H1 (cell line): ENCODE data around the gene SLC13A5. TPM values are rescaled to one million over a fixed set of nuclear protein-coding genes. Genes with fewer than 3 reads are reported as not detected.
A peak's percentile ranks its signal among the peaks of the same experiment; 100 is the strongest.

ENCODE experiments used
- CTCF ChIA-PET: fragments of 300-600 bp; sonication (Branson Sonifier 250); formaldehyde crosslinking; loops from one replicate; lab custom pipeline; 2021; ENCODE audit not compliant: partially characterized antibody; lab: Charles Lee
- POLR2A ChIA-PET: fragments of 300-600 bp; sonication (Branson Sonifier 250); formaldehyde crosslinking; loops from one replicate; lab custom pipeline; 2021; ENCODE audit warnings: inconsistent platforms; ENCODE audit not compliant: partially characterized antibody; lab: Charles Lee
- DNase-seq, 2 experiments: peaks; one replicate each; pipeline versions ENCODE4 v3.0.0 to v3.0.0-alpha.2; 2010 to 2022; ENCODE audit warnings: low spot score in 2 of 2, low read depth in 1 of 2, mixed read lengths in 1 of 2
- FAIRE-seq: peaks from 2 replicates; lab custom pipeline; 2011; peaks lifted over from hg19 to GRCh38; lab: Jason Lieb, UNC
- H2AFZ ChIP-seq: 2 replicates; pipeline ENCODE4 v1.8.1; 2012; ENCODE audit warnings: low read length, inconsistent platforms
- H2AK5ac ChIP-seq: 2 replicates; pipeline ENCODE4 v1.6.1; 2013; ENCODE audit warnings: low read depth, low read length
- H2BK120ac ChIP-seq: replicated peaks from 2 replicates; pipeline ENCODE3; 2013; ENCODE audit warnings: low read depth, low read length, inconsistent platforms
- H2BK12ac ChIP-seq: 2 replicates; pipeline ENCODE4 v1.6.1; 2013; ENCODE audit warnings: low read depth, low read length
- H2BK15ac ChIP-seq: 2 replicates; pipeline ENCODE4 v1.6.1; 2013; ENCODE audit warnings: low read length
- H2BK20ac ChIP-seq: 2 replicates; pipeline ENCODE4 v1.6.1; 2013; ENCODE audit warnings: low read length
- H2BK5ac ChIP-seq: 2 replicates; pipeline ENCODE4 v1.6.1; 2013; ENCODE audit warnings: low read depth, low read length
- H3K14ac ChIP-seq: 2 replicates; pipeline ENCODE4 v1.6.1; 2013; ENCODE audit warnings: inconsistent platforms; ENCODE audit not compliant: insufficient read length
- H3K18ac ChIP-seq: 2 replicates; pipeline ENCODE4 v1.6.1; 2013; ENCODE audit warnings: low read length; ENCODE audit errors: extremely low read depth
- H3K23ac ChIP-seq: 2 replicates; pipeline ENCODE4 v1.6.1; 2013; ENCODE audit warnings: inconsistent platforms; ENCODE audit not compliant: insufficient read length
- H3K23me2 ChIP-seq: 2 replicates; pipeline ENCODE4 v1.6.1; 2013; ENCODE audit warnings: low read depth, low read length
- H3K27ac ChIP-seq: 2 replicates; pipeline ENCODE4 v1.6.1; 2011; ENCODE audit warnings: low read depth, low read length, inconsistent platforms
- H3K27me3 ChIP-seq, 4 experiments: replicated peaks in 1 of 4; 1 replicate in 1 of 4; 2 replicates in 3 of 4; pipeline versions ENCODE4 v1.6.1 to v1.8.1; 2011 to 2013; ENCODE audit warnings: low read length in 3 of 4, mild to moderate bottlenecking in 3 of 4, inconsistent platforms in 2 of 4, mixed read lengths in 2 of 4, moderate library complexity in 1 of 4; ENCODE audit not compliant: control insufficient read depth in 3 of 4, insufficient read depth in 3 of 4; ENCODE audit errors: extremely low read depth in 1 of 4
- H3K36me3 ChIP-seq, 4 experiments: 2 replicates each; pipeline versions ENCODE4 v1.6.1 to v1.8.1; 2011 to 2013; ENCODE audit warnings: mild to moderate bottlenecking in 4 of 4, low read length in 3 of 4, moderate library complexity in 2 of 4, control low read depth in 1 of 4, inconsistent platforms in 1 of 4; ENCODE audit not compliant: insufficient read depth in 4 of 4, control insufficient read depth in 2 of 4
- H3K4ac ChIP-seq: replicated peaks from 2 replicates; pipeline ENCODE3; 2013; ENCODE audit warnings: low read length, low read depth, mixed read lengths, inconsistent platforms; ENCODE audit not compliant: insufficient read length
- H3K4me1 ChIP-seq, 4 experiments: replicated peaks in 1 of 4; 1 replicate in 1 of 4; 2 replicates in 3 of 4; pipeline versions ENCODE4 v1.6.1 to v1.8.1; 2011 to 2013; ENCODE audit warnings: low read length in 3 of 4, inconsistent platforms in 2 of 4, mixed read lengths in 1 of 4; ENCODE audit not compliant: insufficient read depth in 4 of 4, control insufficient read depth in 3 of 4
- H3K4me2 ChIP-seq, 2 experiments: 2 replicates each; pipeline versions ENCODE4 v1.6.1 to v1.8.1; 2011 to 2013; ENCODE audit warnings: low read depth in 2 of 2, low read length in 2 of 2, control low read depth in 1 of 2, inconsistent platforms in 1 of 2, mild to moderate bottlenecking in 1 of 2; ENCODE audit not compliant: insufficient read depth in 1 of 2
- H3K4me3 ChIP-seq, 4 experiments: fragments of 200-600, 300-600 bp in 1 of 4; sonication (generic), shearing (Covaris generic), sonication (Bioruptor Twin) in 1 of 4; 2 replicates each; pipeline versions ENCODE4 v1.5.1 to v1.8.1; 2011 to 2016; ENCODE audit warnings: low read length in 4 of 4, low read depth in 3 of 4, control low read depth in 2 of 4, inconsistent platforms in 2 of 4, mild to moderate bottlenecking in 2 of 4, mixed read lengths in 1 of 4, moderate library complexity in 1 of 4; ENCODE audit not compliant: insufficient read depth in 2 of 4; ENCODE audit errors: extremely low read depth in 1 of 4
- H3K56ac ChIP-seq: replicated peaks from 2 replicates; pipeline ENCODE3; 2013; ENCODE audit warnings: low read depth, mild to moderate bottlenecking, mixed read lengths, low read length, inconsistent platforms; ENCODE audit not compliant: insufficient read length
- H3K79me1 ChIP-seq: 2 replicates; pipeline ENCODE4 v1.6.1; 2013; ENCODE audit warnings: low read depth, low read length, control low read depth
- H3K79me2 ChIP-seq, 2 experiments: 2 replicates each; pipeline versions ENCODE4 v1.6.1 to v1.8.1; 2012 to 2013; ENCODE audit warnings: low read length in 2 of 2, mild to moderate bottlenecking in 2 of 2, inconsistent platforms in 1 of 2; ENCODE audit not compliant: insufficient read depth in 2 of 2, control insufficient read depth in 1 of 2
- H3K9ac ChIP-seq, 4 experiments: replicated peaks in 1 of 4; 1 replicate in 1 of 4; 2 replicates in 3 of 4; pipeline versions ENCODE4 v1.6.1 to v1.8.1; 2011 to 2013; ENCODE audit warnings: low read depth in 3 of 4, low read length in 3 of 4, control low read depth in 2 of 4, mild to moderate bottlenecking in 2 of 4, moderate library complexity in 2 of 4, inconsistent platforms in 1 of 4; ENCODE audit errors: extremely low read depth in 1 of 4
- H3K9me3 ChIP-seq, 2 experiments: 2 replicates each; pipeline versions ENCODE4 v1.6.1 to v1.8.1; 2012 to 2013; ENCODE audit warnings: mild to moderate bottlenecking in 2 of 2, moderate library complexity in 2 of 2, control low read depth in 1 of 2, inconsistent platforms in 1 of 2, low read depth in 1 of 2, low read length in 1 of 2, mixed read lengths in 1 of 2; ENCODE audit not compliant: insufficient read depth in 2 of 2
- H4K20me1 ChIP-seq, 2 experiments: replicated peaks in 1 of 2; 2 replicates each; pipeline versions ENCODE3 to v1.8.1; 2011 to 2013; ENCODE audit warnings: inconsistent platforms in 2 of 2, low read length in 2 of 2, mild to moderate bottlenecking in 1 of 2; ENCODE audit not compliant: insufficient read depth in 2 of 2, control insufficient read depth in 1 of 2
- H4K5ac ChIP-seq: 2 replicates; pipeline ENCODE4 v1.6.1; 2013; ENCODE audit warnings: low read length, low read depth, mixed read lengths, inconsistent platforms; ENCODE audit not compliant: insufficient read length
- H4K8ac ChIP-seq: 2 replicates; pipeline ENCODE4 v1.8.0; 2013; ENCODE audit warnings: mild to moderate bottlenecking, moderate library complexity, low read length, inconsistent platforms; ENCODE audit not compliant: insufficient read depth; ENCODE audit errors: extremely low read depth
- H4K91ac ChIP-seq: replicated peaks from 2 replicates; pipeline ENCODE3; 2013; ENCODE audit warnings: low read length, mixed read lengths, inconsistent platforms; ENCODE audit not compliant: insufficient read length
- MAFK ChIP-seq: IDR thresholded peaks from 2 replicates; pipeline ENCODE4 v1.6.1; 2012; ENCODE audit warnings: low read depth, mild to moderate bottlenecking, improper control_type of control experiment, low read length
- SIN3A ChIP-seq, 2 experiments: IDR thresholded peaks in 1 of 2; conservative IDR thresholded peaks in 1 of 2; 2 replicates each; pipeline ENCODE4 v1.6.1; 2011 to 2012; ENCODE audit warnings: low read length in 2 of 2, improper control_type of control experiment in 1 of 2, low read depth in 1 of 2, mild to moderate bottlenecking in 1 of 2
- WGBS, 2 experiments: shearing (Covaris generic) in 1 of 2; methylation state at CpG; one replicate each; pipeline versions ENCODE4 v1.1.6 to v1.1.7; 2013 to 2015; ENCODE audit warnings: low lambda C conversion rate in 2 of 2, mixed read lengths in 2 of 2, inconsistent platforms in 1 of 2, low coverage in 1 of 2, missing lambda C conversion rate in 1 of 2; ENCODE audit not compliant: insufficient replicate concordance in 2 of 2, insufficient coverage in 1 of 2, insufficient read length in 1 of 2; ENCODE audit errors: extremely low coverage in 1 of 2, missing lambda C conversion rate in 1 of 2; 5-methylcytosine and 5-hydroxymethylcytosine counted together
- polyA plus RNA-seq, 7 experiments: library from polyadenylated mRNA; depleted of rRNA in 3 of 7; stranded (reverse) in 5 of 7; unstranded in 2 of 7; fragments of >200 nt in 5 of 7; fragments of 200-250 nt in 2 of 7; gene quantifications; 1 replicate in 5 of 7; 2 replicates in 1 of 7; 4 replicates in 1 of 7; pipeline versions ENCODE4 v1.2.1 to v1.2.3, GENCODE V29; 2011 to 2013; ENCODE audit warnings: missing spikeins in 2 of 7, mixed read lengths in 2 of 7
- total RNA-seq: library from RNA; stranded (reverse); fragmentation: NEBNext Ultra II Directional; extraction: Animal tissue kit (Norgen Biotek cat#: 25700); gene quantifications from 2 replicates; pipeline ENCODE4 v1.2.1, GENCODE V29; 2021

The SLC13A5 gene
- total and polyA plus RNA-seq, 2 of the 8 experiments (the other 6 are each of a cell fraction or from before 2014, with no cell fraction given) = 2.1 to 2.6 TPM

- no peak overlapping the region for H3K18ac ChIP-seq
- H3K4me1 ChIP-seq = peaks cover 0 to 10% (median 2%) of the 10 kb centered on the region in 4 experiments; a peak in 4 of 7 replicates
- no peak overlapping the region for H2BK15ac ChIP-seq
- H4K20me1 ChIP-seq = peaks cover 0 to 8% of the 10 kb centered on the region in 2 experiments
- no peak overlapping the region for H4K8ac ChIP-seq
- no peak overlapping the region for H2BK120ac ChIP-seq
- H3K36me3 ChIP-seq = peaks cover 6 to 23% (median 16%) of the 10 kb centered on the region in 4 experiments; a peak in 6 of 8 replicates
- no peak overlapping the region for H2BK20ac ChIP-seq
- H3K27me3 ChIP-seq = no peaks in the 10 kb centered on the region
- H2BK5ac ChIP-seq = peak overlapping the region; percentile 24; the same call in 1 of the 2 replicates
- CTCF ChIA-PET = interaction anchor here (0.6 kb wide), 1 partner anchor 9 kb away, joined by 3 read pairs; no protein-coding TSS in a partner anchor
- TF ChIP-seq SIN3A (conservative IDR thresholded peaks at IDR 0.05 in 1 of 2, IDR thresholded peaks at IDR 0.05 in 1 of 2; ENCODE audit: low read depth in 1 of 2, low read length in 2 of 2) (no peak), MAFK (no peak)
- TF ChIP-seq, all 59 proteins: peak for 0
- H3K14ac ChIP-seq = no peak overlapping the region
- H3K9ac ChIP-seq = no peak overlapping the region
- H3K4me3 ChIP-seq = no peak overlapping the region
- no peak overlapping the region for H4K91ac ChIP-seq
- H3K4me2 ChIP-seq = no peak overlapping the region
- no peak for FAIRE-seq
- 88% methylated on average over 16 of the region's 17 CpGs; no CpG with 5 or more reads in 1 of the 2 experiments for WGBS, 2 experiments
- POLR2A ChIA-PET = no interaction called here
- H3K4ac ChIP-seq = no peak overlapping the region
- no peak overlapping the region for H3K27ac ChIP-seq
- H3K79me1 ChIP-seq = 0 out of 2 replicates have a peak, but pooled peaks cover 4% of the 10 kb centered on the region
- no peak overlapping the region for H3K56ac ChIP-seq
- no peaks in the 10 kb centered on the region for H3K9me3 ChIP-seq
- H4K5ac ChIP-seq = no peak overlapping the region
- no peak overlapping the region for H3K23ac ChIP-seq
- no peak overlapping the region for H2BK12ac ChIP-seq
- DNase-seq = no peak
- H3K79me2 ChIP-seq = peaks cover 0 to 21% of the 10 kb centered on the region in 2 experiments; a peak in 2 of 4 replicates
- H2AFZ ChIP-seq = no peak overlapping the region
- peaks cover 10% of the 10 kb centered on the region for H3K23me2 ChIP-seq
- H2AK5ac ChIP-seq = no peak overlapping the region
These were observed 76.3 kb downstream of the SLC13A5 start for GRCh38 chr17:6636616-6637457.
